HG02870 (cell line): ENCODE measurements around the gene RPP14.
"Not testable (repeated sequence)": the region's sequence is repeated elsewhere in the genome, so short reads cannot be mapped to it uniquely, and the experiment has no call there.

ENCODE experiments used
- ATAC-seq: cut with Tn5 transposase; IDR thresholded peaks from one replicate; pipeline ENCODE4 v1.9.1; 2021; ENCODE audit warnings: mild to moderate bottlenecking, moderate library complexity; ENCODE audit not compliant: unreplicated experiment

Gene RPP14

GRCh38 chr3:58331593-58332152 is 25.6 kb downstream of the RPP14 start:
- no peak for ATAC-seq

GRCh38 chr3:58332575-58333188 is 26.6 kb downstream of the RPP14 start, which contains the start of gene PXK:
PXK (plus strand) TSS chr3:58332892; CDS start chr3:58332989, 97 bp downstream.
- ATAC-seq, result peak; percentile 80

- ATAC-seq, result peak; percentile 47
Observed at GRCh38 chr3:58333206-58334012, 27.4 kb downstream of the RPP14 start.

- ATAC-seq, result no peak
Observed at GRCh38 chr3:58334013-58334321, 27.9 kb downstream of the RPP14 start.

- ATAC-seq, result no peak
Observed at GRCh38 chr3:58334506-58334884, 28.4 kb downstream of the RPP14 start.

- ATAC-seq, result no peak
Observed at GRCh38 chr3:58335652-58335947, 29.6 kb downstream of the RPP14 start.

GRCh38 chr3:58336135-58336882 is 30.3 kb downstream of the RPP14 start:
- ATAC-seq, result no peak

- no peak for ATAC-seq
Observed at GRCh38 chr3:58337190-58337589, 31.1 kb downstream of the RPP14 start.

- ATAC-seq, result not testable (repeated sequence)
Observed at GRCh38 chr3:58339146-58339545, 33.1 kb downstream of the RPP14 start.

GRCh38 chr3:58340594-58341244 is 34.7 kb downstream of the RPP14 start:
- no peak for ATAC-seq

- no peak for ATAC-seq
Observed at GRCh38 chr3:58341376-58341775, 35.3 kb downstream of the RPP14 start.

GRCh38 chr3:58342676-58343075 is 36.6 kb downstream of the RPP14 start:
- ATAC-seq, result no peak

GRCh38 chr3:58345457-58345856 is 39.4 kb downstream of the RPP14 start:
- no peak for ATAC-seq

GRCh38 chr3:58346368-58346767 is 40.3 kb downstream of the RPP14 start:
- no peak for ATAC-seq

GRCh38 chr3:58347984-58348383 is 41.9 kb downstream of the RPP14 start:
- no peak for ATAC-seq

- ATAC-seq, result peak; percentile 76
Observed at GRCh38 chr3:58349792-58350626, 44.0 kb downstream of the RPP14 start.

GRCh38 chr3:58350627-58351013 is 44.6 kb downstream of the RPP14 start:
- ATAC-seq, result no peak

GRCh38 chr3:58351920-58352319 is 45.9 kb downstream of the RPP14 start:
- ATAC-seq, result no peak

- ATAC-seq, result no peak
Observed at GRCh38 chr3:58352626-58353025, 46.6 kb downstream of the RPP14 start.
